ENCODE results near the gene RBM47. TPM values are rescaled to one million over a fixed set of nuclear protein-coding genes. Genes with fewer than 3 reads are reported as not detected.

Gene RBM47
- total RNA-seq, 1 donor from 2014 or later = 0.98 TPM

GRCh38 chr4:40612831-40613230, 16.8 kb downstream of the RBM47 start:
- no peak overlapping the region for H3K27ac Mint-ChIP-seq (ENCODE audit: unreplicated experiment)
- DNase-seq = no peak
- H3K4me3 Mint-ChIP-seq (ENCODE audit: unreplicated experiment) = no peak overlapping the region
- no peaks in the 10 kb centered on the region for H3K36me3 Mint-ChIP-seq (ENCODE audit: unreplicated experiment)
- no peaks in the 10 kb centered on the region for H3K27me3 Mint-ChIP-seq (ENCODE audit: unreplicated experiment)
- TF ChIP-seq CTCF (IDR thresholded peaks at IDR 0.05; ENCODE audit: partially characterized antibody, unreplicated experiment) = no peak
- H3K4me1 Mint-ChIP-seq (ENCODE audit: low read depth, unreplicated experiment) = no peaks in the 10 kb centered on the region
- H3K9me3 Mint-ChIP-seq (ENCODE audit: unreplicated experiment) = no peaks in the 10 kb centered on the region

GRCh38 chr4:40612283-40612682, 17.4 kb downstream of the RBM47 start:
- TF ChIP-seq CTCF (IDR thresholded peaks at IDR 0.05; ENCODE audit: partially characterized antibody, unreplicated experiment) = no peak
- DNase-seq = no peak
- H3K4me1 Mint-ChIP-seq (ENCODE audit: low read depth, unreplicated experiment) = no peaks in the 10 kb centered on the region
- H3K27ac Mint-ChIP-seq (ENCODE audit: unreplicated experiment) = no peak overlapping the region
- H3K36me3 Mint-ChIP-seq (ENCODE audit: unreplicated experiment) = no peaks in the 10 kb centered on the region
- no peaks in the 10 kb centered on the region for H3K27me3 Mint-ChIP-seq (ENCODE audit: unreplicated experiment)
- no peak overlapping the region for H3K4me3 Mint-ChIP-seq (ENCODE audit: unreplicated experiment)
- H3K9me3 Mint-ChIP-seq (ENCODE audit: unreplicated experiment) = no peaks in the 10 kb centered on the region

DNA sequence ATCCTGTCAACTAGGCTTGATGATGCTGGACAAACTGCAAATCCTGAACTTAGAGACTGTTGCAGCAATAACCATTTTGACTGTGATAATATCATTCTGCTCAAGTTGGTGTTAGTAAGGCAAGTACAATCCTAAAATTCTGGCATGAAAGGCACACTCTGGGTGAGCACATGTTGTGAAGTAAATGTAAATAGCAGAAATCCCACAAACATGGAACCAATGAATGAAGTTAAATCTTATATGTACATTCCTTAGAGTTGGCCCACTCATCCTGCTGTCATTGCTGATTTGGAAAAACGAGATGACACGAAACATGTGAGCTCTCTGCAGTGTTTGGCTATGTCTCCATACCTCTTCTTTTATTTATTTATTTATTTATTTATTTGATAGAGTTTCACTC, 21.0 kb downstream of the RBM47 start:
- DNase-seq = no peak
- Mint-ChIP-seq H3K9me3 (ENCODE audit: unreplicated experiment) (no peaks in the 10 kb centered on the region), H3K27ac (ENCODE audit: unreplicated experiment) (no peak overlapping the region), H3K4me1 (ENCODE audit: low read depth, unreplicated experiment) (no peaks in the 10 kb centered on the region), H3K4me3 (ENCODE audit: unreplicated experiment) (no peak overlapping the region), H3K27me3 (ENCODE audit: unreplicated experiment) (peaks cover 1% of the 10 kb centered on the region), H3K36me3 (ENCODE audit: unreplicated experiment) (no peaks in the 10 kb centered on the region)
- no peak for TF ChIP-seq CTCF (IDR thresholded peaks at IDR 0.05; ENCODE audit: partially characterized antibody, unreplicated experiment)

DNA sequence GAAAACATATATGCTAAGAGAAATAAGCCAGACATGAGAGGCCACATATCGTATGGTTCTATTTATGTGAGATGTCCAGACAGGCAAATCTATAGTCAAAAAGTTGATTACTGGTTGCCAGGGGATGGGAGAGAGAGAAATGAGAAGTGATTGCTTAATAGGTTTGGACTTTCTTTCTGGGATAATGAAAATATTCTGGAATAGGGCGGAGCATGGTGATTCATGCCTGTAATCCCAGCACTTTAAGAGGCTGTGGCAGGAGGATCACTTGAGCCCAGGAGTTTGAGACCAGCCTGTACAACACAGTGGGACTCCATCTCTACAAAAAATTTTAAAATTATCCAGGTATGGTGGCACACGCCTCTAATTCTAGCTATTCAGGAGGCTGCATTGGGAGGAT, 22.4 kb downstream of the RBM47 start:
- Mint-ChIP-seq H3K27me3 (ENCODE audit: unreplicated experiment) (peaks cover 1% of the 10 kb centered on the region), H3K36me3 (ENCODE audit: unreplicated experiment) (no peaks in the 10 kb centered on the region), H3K4me1 (ENCODE audit: low read depth, unreplicated experiment) (no peaks in the 10 kb centered on the region), H3K4me3 (ENCODE audit: unreplicated experiment) (no peak overlapping the region), H3K27ac (ENCODE audit: unreplicated experiment) (no peak overlapping the region), H3K9me3 (ENCODE audit: unreplicated experiment) (no peaks in the 10 kb centered on the region)
- no peak for TF ChIP-seq CTCF (IDR thresholded peaks at IDR 0.05; ENCODE audit: partially characterized antibody, unreplicated experiment)
- no peak for DNase-seq

DNA sequence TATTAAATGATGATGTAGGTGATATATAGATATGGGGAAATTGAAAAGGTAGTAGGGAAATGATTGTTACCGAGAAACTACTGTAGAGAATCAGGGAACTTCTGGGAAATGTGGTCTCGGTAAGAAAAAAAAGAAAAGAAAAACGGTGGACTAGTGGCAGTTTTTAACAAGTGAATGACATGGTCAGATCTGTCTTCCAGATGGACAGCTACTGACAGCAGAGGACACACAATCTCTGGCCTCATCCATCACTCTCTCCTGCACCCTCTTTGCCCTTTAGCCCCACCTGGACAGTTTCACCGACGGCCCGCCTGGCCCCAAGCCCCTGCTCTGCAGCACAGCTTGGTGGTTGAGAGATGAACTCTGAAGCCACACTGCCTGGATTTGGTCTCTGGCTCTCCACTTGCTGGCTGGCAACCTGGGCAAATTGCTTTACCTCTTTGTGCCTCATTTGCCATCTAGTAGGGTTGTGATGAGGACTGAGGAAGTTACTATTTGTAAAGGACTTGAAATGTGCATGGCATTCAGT, 23.4 kb downstream of the RBM47 start:
- Mint-ChIP-seq H3K4me1 (ENCODE audit: low read depth, unreplicated experiment) (no peaks in the 10 kb centered on the region), H3K27me3 (ENCODE audit: unreplicated experiment) (peaks cover 1% of the 10 kb centered on the region), H3K27ac (ENCODE audit: unreplicated experiment) (no peak overlapping the region), H3K4me3 (ENCODE audit: unreplicated experiment) (no peak overlapping the region), H3K36me3 (ENCODE audit: unreplicated experiment) (no peaks in the 10 kb centered on the region), H3K9me3 (ENCODE audit: unreplicated experiment) (no peaks in the 10 kb centered on the region)
- TF ChIP-seq CTCF (IDR thresholded peaks at IDR 0.05; ENCODE audit: partially characterized antibody, unreplicated experiment) = no peak
- no peak for DNase-seq

Measured in glutamatergic neuron (in vitro differentiated cells).